Osteoblast (primary cell): ENCODE data around the gene PER2. TPM values are rescaled to one million over a fixed set of nuclear protein-coding genes. Genes with fewer than 3 reads are reported as not detected.

ENCODE experiments used
- DNase-seq: peaks from one replicate; pipeline ENCODE4 v3.0.0; 2011; ENCODE audit warnings: low spot score, mixed read lengths; ENCODE audit not compliant: insufficient read length; ENCODE audit errors: missing footprints
- H2AFZ ChIP-seq: 2 replicates; pipeline ENCODE4 v1.6.0; 2011; ENCODE audit warnings: mild to moderate bottlenecking, low read length
- H3K27ac ChIP-seq: 2 replicates; pipeline ENCODE4 v1.5.1; 2011; ENCODE audit warnings: mild to moderate bottlenecking, low read depth, low read length, moderate library complexity
- H3K27me3 ChIP-seq: 2 replicates; pipeline ENCODE4 v1.6.0; 2012; ENCODE audit warnings: mild to moderate bottlenecking, control low read depth, inconsistent platforms, low read length, moderate library complexity; ENCODE audit not compliant: insufficient read depth
- H3K36me3 ChIP-seq: 2 replicates; pipeline ENCODE4 v1.5.1; 2011; ENCODE audit warnings: mild to moderate bottlenecking, low read length, control low read depth, moderate library complexity; ENCODE audit not compliant: insufficient read depth
- H3K4me1 ChIP-seq: 2 replicates; pipeline ENCODE4 v1.5.1; 2011; ENCODE audit warnings: mild to moderate bottlenecking, low read length, control low read depth, moderate library complexity; ENCODE audit not compliant: insufficient read depth
- H3K4me2 ChIP-seq: 2 replicates; pipeline ENCODE4 v1.6.0; 2011; ENCODE audit warnings: mild to moderate bottlenecking, low read length; ENCODE audit not compliant: insufficient read depth
- H3K4me3 ChIP-seq: fragments of 200-600 bp; sonication (generic); 3 replicates; pipeline ENCODE4 v1.5.1; 2012; ENCODE audit warnings: mild to moderate bottlenecking, low read length, inconsistent platforms; ENCODE audit not compliant: insufficient read depth
- H3K79me2 ChIP-seq: 2 replicates; pipeline ENCODE4 v1.6.0; 2012; ENCODE audit warnings: mild to moderate bottlenecking, low read length, control low read depth, inconsistent platforms; ENCODE audit not compliant: insufficient read depth
- H3K9me3 ChIP-seq: 2 replicates; pipeline ENCODE4 v1.5.1; 2011; ENCODE audit warnings: low read depth, low read length, control low read depth
- H4K20me1 ChIP-seq: 2 replicates; pipeline ENCODE4 v1.6.0; 2012; ENCODE audit warnings: mild to moderate bottlenecking, low read length, control low read depth; ENCODE audit not compliant: insufficient read depth
- total RNA-seq: library from RNA; depleted of rRNA; stranded (reverse); fragments of >200 nt; gene quantifications from 2 replicates; pipeline ENCODE4 v1.2.3, GENCODE V29; 2012
- TF ChIP-seq, protein P1 (sequence below): IDR thresholded peaks from 2 replicates; pipeline ENCODE4 v1.5.1; 2011; ENCODE audit warnings: mild to moderate bottlenecking, low read depth, low read length, moderate library complexity; ENCODE audit errors: extremely low read depth

Gene PER2
- total RNA-seq, 1 donor, result 9.4 TPM

GRCh38 chr2:238286095-238286494, 2.3 kb downstream of the PER2 start:
- peaks cover 40% of the 10 kb centered on the region for H3K4me1 ChIP-seq
- H3K27me3 ChIP-seq, result no peaks in the 10 kb centered on the region
- no peaks in the 10 kb centered on the region for H4K20me1 ChIP-seq
- peak overlapping the region; percentile 37 for H3K4me3 ChIP-seq
- DNase-seq, result no peak
- TF ChIP-seq, protein P1, sequence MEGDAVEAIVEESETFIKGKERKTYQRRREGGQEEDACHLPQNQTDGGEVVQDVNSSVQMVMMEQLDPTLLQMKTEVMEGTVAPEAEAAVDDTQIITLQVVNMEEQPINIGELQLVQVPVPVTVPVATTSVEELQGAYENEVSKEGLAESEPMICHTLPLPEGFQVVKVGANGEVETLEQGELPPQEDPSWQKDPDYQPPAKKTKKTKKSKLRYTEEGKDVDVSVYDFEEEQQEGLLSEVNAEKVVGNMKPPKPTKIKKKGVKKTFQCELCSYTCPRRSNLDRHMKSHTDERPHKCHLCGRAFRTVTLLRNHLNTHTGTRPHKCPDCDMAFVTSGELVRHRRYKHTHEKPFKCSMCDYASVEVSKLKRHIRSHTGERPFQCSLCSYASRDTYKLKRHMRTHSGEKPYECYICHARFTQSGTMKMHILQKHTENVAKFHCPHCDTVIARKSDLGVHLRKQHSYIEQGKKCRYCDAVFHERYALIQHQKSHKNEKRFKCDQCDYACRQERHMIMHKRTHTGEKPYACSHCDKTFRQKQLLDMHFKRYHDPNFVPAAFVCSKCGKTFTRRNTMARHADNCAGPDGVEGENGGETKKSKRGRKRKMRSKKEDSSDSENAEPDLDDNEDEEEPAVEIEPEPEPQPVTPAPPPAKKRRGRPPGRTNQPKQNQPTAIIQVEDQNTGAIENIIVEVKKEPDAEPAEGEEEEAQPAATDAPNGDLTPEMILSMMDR, result no peak
- peaks cover 22% of the 10 kb centered on the region for H3K79me2 ChIP-seq
- H3K27ac ChIP-seq, result peak overlapping the region; percentile 99
- H3K9me3 ChIP-seq, result no peaks in the 10 kb centered on the region
- peak overlapping the region; percentile 87 for H3K4me2 ChIP-seq
- peak overlapping the region; percentile 11 for H2AFZ ChIP-seq
- no peaks in the 10 kb centered on the region for H3K36me3 ChIP-seq

GRCh38 chr2:238285653-238286082, 2.7 kb downstream of the PER2 start:
- no peaks in the 10 kb centered on the region for H3K36me3 ChIP-seq
- H4K20me1 ChIP-seq, result no peaks in the 10 kb centered on the region
- H3K79me2 ChIP-seq, result peaks cover 22% of the 10 kb centered on the region
- peak overlapping the region; percentile 37 for H3K4me3 ChIP-seq
- no peaks in the 10 kb centered on the region for H3K9me3 ChIP-seq
- peak; percentile 96 for DNase-seq
- H3K27me3 ChIP-seq, result no peaks in the 10 kb centered on the region
- TF ChIP-seq, protein P1, result no peak
- H3K27ac ChIP-seq, result peak overlapping the region; percentile 99
- H3K4me2 ChIP-seq, result peak overlapping the region; percentile 87
- peaks cover 40% of the 10 kb centered on the region for H3K4me1 ChIP-seq
- H2AFZ ChIP-seq, result no peak overlapping the region

GRCh38 chr2:238284802-238285515, 3.5 kb downstream of the PER2 start:
- H3K4me2 ChIP-seq, result peak overlapping the region; percentile 87
- no peaks in the 10 kb centered on the region for H4K20me1 ChIP-seq
- DNase-seq, result peak; percentile 65
- no peaks in the 10 kb centered on the region for H3K36me3 ChIP-seq
- H3K4me1 ChIP-seq, result peaks cover 40% of the 10 kb centered on the region
- H3K4me3 ChIP-seq, result no peak overlapping the region
- H3K79me2 ChIP-seq, result peaks cover 27% of the 10 kb centered on the region
- no peaks in the 10 kb centered on the region for H3K27me3 ChIP-seq
- H2AFZ ChIP-seq, result no peak overlapping the region
- peak overlapping the region; percentile 99 for H3K27ac ChIP-seq
- H3K9me3 ChIP-seq, result no peaks in the 10 kb centered on the region
- TF ChIP-seq, protein P1, result no peak

DNA sequence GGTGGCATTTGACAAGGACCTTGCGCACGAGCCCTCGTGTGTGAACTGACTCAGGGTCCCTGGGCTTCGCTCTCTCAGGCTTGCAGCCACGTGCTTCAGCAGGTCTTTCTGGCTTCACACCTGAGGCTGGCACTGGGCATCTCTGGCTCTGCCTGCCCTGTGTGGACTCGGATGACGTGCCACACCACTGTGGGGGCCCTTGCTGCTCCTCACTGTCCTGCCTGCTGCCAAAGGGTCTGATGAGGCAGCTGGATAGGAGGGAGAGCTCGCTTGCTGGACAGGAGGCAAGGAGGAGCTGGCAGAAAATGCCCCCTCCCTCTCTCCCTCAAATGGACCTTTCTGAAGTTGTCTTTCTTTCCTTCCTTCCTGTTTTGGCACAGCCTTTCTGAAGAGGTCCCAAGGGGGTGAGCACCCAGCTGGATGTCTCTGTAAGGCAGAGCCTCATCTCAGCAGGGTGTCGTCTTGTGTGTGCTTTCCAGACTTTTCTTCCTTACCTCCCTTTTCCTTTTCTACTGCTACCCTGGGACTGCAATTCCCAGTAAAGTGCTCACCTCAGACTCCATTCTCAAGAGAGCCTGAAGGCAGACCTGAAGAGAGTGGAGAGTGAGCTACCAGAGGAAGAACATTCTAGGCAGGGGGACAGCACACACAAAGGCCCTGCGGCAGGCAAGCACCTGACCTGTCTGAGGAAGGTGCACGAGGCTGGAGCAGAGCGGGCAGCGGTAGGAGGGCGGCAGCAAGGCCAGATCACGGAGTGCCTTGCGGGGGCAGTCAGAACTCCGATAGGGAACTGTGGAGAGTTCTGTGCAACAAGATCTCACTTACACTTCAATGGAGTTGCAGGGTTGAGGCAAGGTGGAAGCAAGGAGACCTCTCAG, 5.3 kb downstream of the PER2 start:
- Histone ChIP-seq H3K4me2 (no peak overlapping the region), H3K79me2 (peaks cover 28% of the 10 kb centered on the region), H3K27ac (no peak overlapping the region), H3K4me1 (peaks cover 31% of the 10 kb centered on the region), H4K20me1 (peaks cover 8% of the 10 kb centered on the region), H3K36me3 (no peaks in the 10 kb centered on the region), H3K9me3 (no peaks in the 10 kb centered on the region), H3K4me3 (no peak overlapping the region), H3K27me3 (no peaks in the 10 kb centered on the region), H2AFZ (no peak overlapping the region)
- TF ChIP-seq, protein P1, result no peak
- peak; percentile 66 for DNase-seq
